Large intestine (tissue), 3 donors: ENCODE measurements around the gene LAMTOR2. TPM values are rescaled to one million over a fixed set of nuclear protein-coding genes. Genes with fewer than 3 reads are reported as not detected.

Experiments
- DNase-seq, 2 donors: peaks; one replicate each; pipeline versions ENCODE4 v3.0.0 to v3.0.0-alpha.2; 2013
- H3K27ac ChIP-seq: one replicate; pipeline ENCODE4 v1.5.1; 2013; ENCODE audit warnings: low read length
- H3K27me3 ChIP-seq: 2 replicates; pipeline ENCODE4 v1.6.1; 2013; ENCODE audit warnings: low read length; ENCODE audit not compliant: control insufficient read depth, insufficient read depth
- H3K36me3 ChIP-seq: 2 replicates; pipeline ENCODE4 v1.6.1; 2013; ENCODE audit warnings: low read length; ENCODE audit not compliant: control insufficient read depth, insufficient read depth
- H3K4me1 ChIP-seq: one replicate; pipeline ENCODE4 v1.6.1; 2013; ENCODE audit warnings: low read length; ENCODE audit not compliant: control insufficient read depth, insufficient read depth
- H3K4me3 ChIP-seq: one replicate; pipeline ENCODE4 v1.5.1; 2013; ENCODE audit warnings: low read length
- H3K9me3 ChIP-seq: one replicate; pipeline ENCODE4 v1.6.1; 2013; ENCODE audit warnings: mild to moderate bottlenecking, low read depth, low read length, moderate library complexity; ENCODE audit not compliant: control insufficient read depth
- WGBS: methylation state at CpG from one replicate; pipeline ENCODE4 v1.1.5; 2013; ENCODE audit warnings: low lambda C conversion rate; ENCODE audit not compliant: insufficient coverage; 5-methylcytosine and 5-hydroxymethylcytosine counted together
- polyA plus RNA-seq: library from polyadenylated mRNA; unstranded; fragments of 120-200 nt; gene quantifications from one replicate; pipeline ENCODE4 v1.2.1, GENCODE V29; 2013

LAMTOR2 gene
- polyA plus RNA-seq, 1 donor = 64.0 TPM

GRCh38 chr1:156081180-156081916 lies 26.8 kb downstream of the LAMTOR2 start:
- peak in 1 of 2 donors; percentile 42 for DNase-seq
- H3K27ac ChIP-seq = peak overlapping the region; percentile 43
- peak overlapping the region; percentile 94 for H3K4me3 ChIP-seq
- WGBS = no CpG with 5 or more reads among the region's 61 CpGs
- peaks cover 8% of the 10 kb centered on the region for H3K36me3 ChIP-seq
- no peaks in the 10 kb centered on the region for H3K27me3 ChIP-seq
- peaks cover 11% of the 10 kb centered on the region for H3K9me3 ChIP-seq
- H3K4me1 ChIP-seq = peaks cover 15% of the 10 kb centered on the region

DNA sequence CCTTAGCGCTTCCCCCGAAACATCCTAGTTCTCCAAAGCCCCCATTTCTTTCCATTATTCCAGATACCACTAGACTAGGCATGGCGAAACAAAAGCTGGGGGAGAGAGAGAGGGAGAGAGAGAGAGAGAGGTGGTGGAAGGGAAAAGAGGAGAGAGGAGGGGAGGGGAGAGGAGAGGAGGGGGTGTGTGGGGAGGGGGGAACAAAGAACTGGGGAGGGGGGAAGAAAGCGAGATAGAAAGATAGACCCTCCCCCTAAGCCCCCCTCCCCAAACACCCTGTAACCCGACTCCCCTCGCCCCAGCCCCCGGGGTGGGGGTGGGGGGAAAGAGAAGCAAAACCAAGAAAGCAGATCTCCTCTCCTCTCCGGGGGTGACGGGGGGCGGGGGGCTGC lies 27.3 kb downstream of the LAMTOR2 start:
- no peak for DNase-seq
- Histone ChIP-seq H3K27ac (peak overlapping the region; percentile 80), H3K36me3 (peaks cover 7% of the 10 kb centered on the region), H3K4me3 (peak overlapping the region; percentile 94), H3K9me3 (peaks cover 9% of the 10 kb centered on the region), H3K4me1 (peaks cover 13% of the 10 kb centered on the region), H3K27me3 (no peaks in the 10 kb centered on the region)
- no CpG with 5 or more reads among the region's 10 CpGs for WGBS

- Histone ChIP-seq H3K36me3 (peaks cover 1% of the 10 kb centered on the region), H3K27me3 (no peaks in the 10 kb centered on the region), H3K4me1 (peaks cover 8% of the 10 kb centered on the region), H3K4me3 (peak within 1 kb of the TSS; percentile 94), H3K9me3 (peaks cover 3% of the 10 kb centered on the region), H3K27ac (peak within 1 kb of the TSS; percentile 80)
- peak; percentile 73 to 89 for DNase-seq
- WGBS = no CpG with 5 or more reads among the region's 62 CpGs
Measured at GRCh38 chr1:156082309-156083091, 27.9 kb downstream of the LAMTOR2 start, which contains the start of gene MEX3A. TSS of gene MEX3A (minus strand) at chr1:156082465. CDS start at chr1:156081998, 467 bp downstream.

- peak overlapping the region; percentile 94 for H3K4me3 ChIP-seq
- no CpG with 5 or more reads among the region's 7 CpGs for WGBS
- H3K27ac ChIP-seq = no peak overlapping the region
- peaks cover 3% of the 10 kb centered on the region for H3K9me3 ChIP-seq
- no peak for DNase-seq
- H3K27me3 ChIP-seq = no peaks in the 10 kb centered on the region
- H3K4me1 ChIP-seq = peaks cover 8% of the 10 kb centered on the region
- no peaks in the 10 kb centered on the region for H3K36me3 ChIP-seq
Measured at GRCh38 chr1:156083800-156084790, 29.5 kb downstream of the LAMTOR2 start.

- Histone ChIP-seq H3K4me1 (peaks cover 6% of the 10 kb centered on the region), H3K36me3 (no peaks in the 10 kb centered on the region), H3K9me3 (peaks cover 3% of the 10 kb centered on the region), H3K27me3 (no peaks in the 10 kb centered on the region), H3K4me3 (no peak overlapping the region), H3K27ac (no peak overlapping the region)
- no CpG with 5 or more reads among the region's 1 CpG for WGBS
- DNase-seq = no peak
Measured at GRCh38 chr1:156086256-156086662, 31.7 kb downstream of the LAMTOR2 start.

DNA sequence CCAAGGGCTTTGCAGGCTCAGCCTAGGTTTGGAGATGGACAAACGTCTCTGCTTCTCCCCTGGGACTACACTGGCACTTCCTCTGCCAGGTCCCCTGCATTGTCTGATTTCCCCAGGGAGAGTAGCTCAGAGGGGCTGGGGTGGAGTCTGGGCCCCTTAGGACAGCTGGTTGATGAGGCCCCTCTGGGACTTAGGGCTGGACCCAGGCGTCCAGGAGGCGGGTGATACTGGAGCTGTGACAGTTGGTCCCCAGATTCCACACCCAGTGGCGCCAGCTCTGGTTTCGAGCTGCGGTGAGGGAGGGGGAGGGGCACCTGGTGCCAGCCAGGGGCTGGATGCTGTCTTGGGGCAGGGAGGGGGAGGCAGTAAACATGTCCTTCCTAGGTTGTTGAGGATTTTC lies 35.1 kb downstream of the LAMTOR2 start:
- Histone ChIP-seq H3K4me1 (no peaks in the 10 kb centered on the region), H3K9me3 (no peaks in the 10 kb centered on the region), H3K27ac (no peak overlapping the region), H3K27me3 (no peaks in the 10 kb centered on the region), H3K4me3 (no peak overlapping the region), H3K36me3 (peaks cover 4% of the 10 kb centered on the region)
- DNase-seq = no peak
- WGBS = no CpG with 5 or more reads among the region's 6 CpGs

DNA sequence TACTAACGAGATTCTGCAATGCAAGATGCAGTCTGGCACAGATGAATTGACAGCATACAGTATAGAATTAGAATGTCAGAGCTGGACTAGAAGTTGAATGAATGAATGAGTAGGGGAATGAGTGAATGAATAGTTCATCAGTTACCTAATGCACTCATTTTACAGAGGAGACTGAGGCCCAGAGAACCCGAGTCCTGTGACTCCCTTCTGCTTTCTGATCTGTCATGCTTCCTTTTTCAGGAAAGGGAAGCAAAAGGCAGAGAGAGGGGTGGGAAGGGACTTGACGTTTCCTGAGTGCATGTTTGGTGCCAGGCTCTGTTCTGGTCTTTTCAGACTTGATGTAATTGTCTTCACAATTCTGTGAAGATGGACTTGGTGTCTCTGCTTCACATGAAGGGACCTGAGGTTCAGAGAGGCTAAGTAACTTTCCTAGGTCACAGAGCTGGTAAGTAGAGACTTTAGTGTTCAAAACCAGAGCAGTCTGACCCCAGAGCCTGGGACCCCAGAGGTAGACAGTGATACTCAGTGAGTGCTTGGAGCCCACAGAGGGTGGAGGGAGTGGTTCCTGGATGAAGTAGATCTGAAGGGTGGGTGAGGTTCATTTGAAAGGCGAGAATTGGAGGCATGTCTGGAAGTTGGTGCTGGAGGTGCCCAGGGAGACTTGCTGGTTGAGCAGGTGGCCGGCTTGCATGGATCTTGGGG lies 35.7 kb downstream of the LAMTOR2 start:
- Histone ChIP-seq H3K36me3 (peaks cover 4% of the 10 kb centered on the region), H3K9me3 (no peaks in the 10 kb centered on the region), H3K27me3 (no peaks in the 10 kb centered on the region), H3K27ac (no peak overlapping the region), H3K4me1 (no peaks in the 10 kb centered on the region), H3K4me3 (no peak overlapping the region)
- DNase-seq = no peak
- no CpG with 5 or more reads among the region's 5 CpGs for WGBS

GRCh38 chr1:156090840-156091188 lies 36.2 kb downstream of the LAMTOR2 start:
- no peak overlapping the region for H3K27ac ChIP-seq
- H3K36me3 ChIP-seq = peaks cover 4% of the 10 kb centered on the region
- peaks cover 1% of the 10 kb centered on the region for H3K4me1 ChIP-seq
- H3K27me3 ChIP-seq = no peaks in the 10 kb centered on the region
- DNase-seq = peak; percentile 77 to 84
- no CpG with 5 or more reads among the region's 14 CpGs for WGBS
- no peak overlapping the region for H3K4me3 ChIP-seq
- H3K9me3 ChIP-seq = no peaks in the 10 kb centered on the region

DNA sequence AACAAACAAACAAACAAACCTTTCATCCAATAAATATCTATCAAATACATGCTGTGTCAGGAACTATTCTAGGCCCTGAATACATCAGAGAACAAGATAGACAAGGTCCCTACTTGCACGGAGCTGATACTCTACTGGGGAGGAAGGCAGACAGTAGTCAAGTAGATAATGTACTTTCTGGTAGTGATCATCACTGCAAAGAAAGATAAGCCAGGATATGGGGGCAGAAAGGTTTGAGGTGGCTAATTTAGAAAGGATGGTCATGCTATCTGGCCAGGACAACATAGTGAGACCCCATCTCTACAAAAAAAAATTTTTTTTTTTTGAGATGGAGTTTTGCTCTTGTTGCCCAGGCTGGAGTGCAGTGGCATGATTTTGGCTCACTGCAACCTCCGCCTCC lies 37.0 kb downstream of the LAMTOR2 start:
- Histone ChIP-seq H3K27ac (no peak overlapping the region), H3K4me3 (no peak overlapping the region), H3K27me3 (no peaks in the 10 kb centered on the region), H3K9me3 (no peaks in the 10 kb centered on the region), H3K36me3 (peaks cover 4% of the 10 kb centered on the region), H3K4me1 (peaks cover 8% of the 10 kb centered on the region)
- WGBS = no CpG with 5 or more reads among the region's 2 CpGs
- DNase-seq = no peak
